ENCODE data around the gene EIF1AD.

The EIF1AD gene

GRCh38 chr11:65946655-65947054, 55.3 kb downstream of the EIF1AD start:
- 81% methylated on average over 3 of the region's 4 CpGs for WGBS
- no peak overlapping the region for H2BK120ac ChIP-seq (ENCODE audit: low read depth, low read length)
- H3K4me2 ChIP-seq (ENCODE audit: low read length, poor library complexity, severe bottlenecking) = no peak overlapping the region

More at GRCh38 chr11:65946655-65947054, 55.3 kb downstream of the EIF1AD start:
- no peaks in the 10 kb centered on the region for H3K9me3 ChIP-seq (ENCODE audit: control insufficient read depth, low read length)
- H3K23ac ChIP-seq (ENCODE audit: low read length in 2 of 2) = no peak overlapping the region
- H3K14ac ChIP-seq (ENCODE audit: low read length in 2 of 2) = no peak overlapping the region
- H4K91ac ChIP-seq (ENCODE audit: low read length) = no peak overlapping the region
- no peaks in the 10 kb centered on the region for H3K36me3 ChIP-seq (ENCODE audit: control insufficient read depth in 1 of 2, insufficient read depth in 2 of 2, low read depth in 1 of 2, low read length in 2 of 2)
- no peak overlapping the region for H2AFZ ChIP-seq (ENCODE audit: low read depth, low read length)
- no peak overlapping the region for H3K18ac ChIP-seq (ENCODE audit: low read depth in 1 of 2, low read length in 2 of 2)
- H3K79me1 ChIP-seq (replicated peaks; ENCODE audit: low read length, poor library complexity, severe bottlenecking) = no peaks in the 10 kb centered on the region
- no peak overlapping the region for H2BK15ac ChIP-seq (ENCODE audit: low read depth, poor library complexity, severe bottlenecking)
- no peak overlapping the region for H3K4me3 ChIP-seq (ENCODE audit: insufficient read depth in 1 of 2, low read depth in 1 of 2, low read length in 2 of 2)
- H2BK12ac ChIP-seq (ENCODE audit: low read length in 2 of 2) = no peak overlapping the region
- H3K27me3 ChIP-seq (ENCODE audit: control insufficient read depth in 1 of 2, insufficient read depth in 1 of 2, low read length in 2 of 2) = peaks cover 0 to 13% of the 10 kb centered on the region in 2 experiments
- no peak overlapping the region for H2AK5ac ChIP-seq (ENCODE audit: low read length, severe bottlenecking)
- no peak overlapping the region for H2BK5ac ChIP-seq (ENCODE audit: low read depth, low read length, poor library complexity, severe bottlenecking)
- H4K8ac ChIP-seq (ENCODE audit: low read length) = no peak overlapping the region
- H3K4me1 ChIP-seq (ENCODE audit: control insufficient read depth, insufficient read depth, low read depth, low read length) = peaks cover 1% of the 10 kb centered on the region
- H3K9ac ChIP-seq (ENCODE audit: low read length) = no peak overlapping the region
- no peak overlapping the region for H3K4ac ChIP-seq (ENCODE audit: low read depth in 1 of 2, low read length in 2 of 2)
- no peak for DNase-seq
- no peak overlapping the region for H3K27ac ChIP-seq (ENCODE audit: low read length, poor library complexity, severe bottlenecking)

Measured in mesenchymal stem cell (in vitro differentiated cells and primary cell).